ENCODE results near the gene EPC1. TPM values are rescaled to one million over a fixed set of nuclear protein-coding genes. Genes with fewer than 3 reads are reported as not detected.

The EPC1 gene
- polyA plus RNA-seq, 1 donor (not counting 4 experiments of a cell fraction or from before 2014, with no cell fraction given), result 34.8 TPM

DNA sequence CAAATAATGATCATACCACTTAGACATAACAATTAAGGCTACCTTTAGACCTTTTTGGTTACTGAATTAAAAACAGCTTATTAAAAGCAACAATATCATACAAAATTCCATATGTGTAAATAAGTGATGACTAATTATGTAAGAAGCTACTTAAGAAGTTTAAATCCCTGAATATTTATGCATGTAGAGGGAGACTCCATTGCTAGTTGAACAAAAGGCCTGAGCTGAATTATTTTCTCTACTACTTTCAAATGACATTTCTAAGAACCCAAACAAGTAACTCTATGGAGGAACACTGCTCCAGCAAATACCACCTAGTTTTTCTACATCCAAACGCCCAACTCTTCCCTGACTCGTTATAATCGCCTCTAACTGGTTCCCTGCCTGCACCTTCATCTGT is 31.5 kb downstream of the EPC1 start:
- DNase-seq (ENCODE audit: low read depth, low spot score) (no peak), FAIRE-seq (peak; percentile 57)
- TF ChIP-seq, protein P1, sequence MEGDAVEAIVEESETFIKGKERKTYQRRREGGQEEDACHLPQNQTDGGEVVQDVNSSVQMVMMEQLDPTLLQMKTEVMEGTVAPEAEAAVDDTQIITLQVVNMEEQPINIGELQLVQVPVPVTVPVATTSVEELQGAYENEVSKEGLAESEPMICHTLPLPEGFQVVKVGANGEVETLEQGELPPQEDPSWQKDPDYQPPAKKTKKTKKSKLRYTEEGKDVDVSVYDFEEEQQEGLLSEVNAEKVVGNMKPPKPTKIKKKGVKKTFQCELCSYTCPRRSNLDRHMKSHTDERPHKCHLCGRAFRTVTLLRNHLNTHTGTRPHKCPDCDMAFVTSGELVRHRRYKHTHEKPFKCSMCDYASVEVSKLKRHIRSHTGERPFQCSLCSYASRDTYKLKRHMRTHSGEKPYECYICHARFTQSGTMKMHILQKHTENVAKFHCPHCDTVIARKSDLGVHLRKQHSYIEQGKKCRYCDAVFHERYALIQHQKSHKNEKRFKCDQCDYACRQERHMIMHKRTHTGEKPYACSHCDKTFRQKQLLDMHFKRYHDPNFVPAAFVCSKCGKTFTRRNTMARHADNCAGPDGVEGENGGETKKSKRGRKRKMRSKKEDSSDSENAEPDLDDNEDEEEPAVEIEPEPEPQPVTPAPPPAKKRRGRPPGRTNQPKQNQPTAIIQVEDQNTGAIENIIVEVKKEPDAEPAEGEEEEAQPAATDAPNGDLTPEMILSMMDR (optimal IDR thresholded peaks at IDR 0.05 in 1 of 3, IDR thresholded peaks at IDR 0.05 in 1 of 3, conservative IDR thresholded peaks at IDR 0.05 in 1 of 3; ENCODE audit: extremely low read depth in 1 of 3, insufficient read depth in 2 of 3, low read length in 3 of 3), result no peak
- no peak for TF ChIP-seq EZH2 (IDR thresholded peaks at IDR 0.05; ENCODE audit: low read length)
- Histone ChIP-seq H3K9me1 (ENCODE audit: control insufficient read depth, extremely low read depth, insufficient read depth, low read length) (no peaks in the 10 kb centered on the region), H4K20me1 (ENCODE audit: control insufficient read depth, extremely low read depth, insufficient read depth, low read length) (peaks cover 3% of the 10 kb centered on the region), H2AFZ (ENCODE audit: control insufficient read depth, low read length) (no peak overlapping the region), H3K36me3 (ENCODE audit: control insufficient read depth in 2 of 2, extremely low read depth in 1 of 2, insufficient read depth in 2 of 2, low read length in 2 of 2) (peaks cover 3% of the 10 kb centered on the region in 2 experiments), H3K4me2 (ENCODE audit: control insufficient read depth, extremely low read depth, insufficient read depth, low read depth, low read length) (peak overlapping the region; percentile 79), H3K27ac (ENCODE audit: control insufficient read depth, insufficient read depth, low read length) (no peak overlapping the region), H3K9me3 (ENCODE audit: control insufficient read depth, low read depth, low read length) (no peaks in the 10 kb centered on the region), H3K4me1 (ENCODE audit: control insufficient read depth, extremely low read depth, insufficient read depth, low read length) (peaks cover 13% of the 10 kb centered on the region), H3K27me3 (ENCODE audit: control insufficient read depth, extremely low read depth, insufficient read depth, low read length) (no peaks in the 10 kb centered on the region), H3K4me3 (ENCODE audit: control insufficient read depth in 2 of 3, extremely low read depth in 1 of 3, insufficient read depth in 2 of 3, low read depth in 1 of 3, low read length in 3 of 3) (peak overlapping the region in 2 of 3 experiments; percentile 36 to 42), H3K9ac (ENCODE audit: control insufficient read depth, extremely low read depth, insufficient read depth, low read length) (no peak overlapping the region), H3K79me2 (ENCODE audit: control insufficient read depth, insufficient read depth, low read length) (peaks cover 83% of the 10 kb centered on the region)
- dilution Hi-C loops (cut with MboI; ENCODE audit: extremely low pct_ligation_motif_present, low sequenced_read_pairs), result no loop called here

DNA sequence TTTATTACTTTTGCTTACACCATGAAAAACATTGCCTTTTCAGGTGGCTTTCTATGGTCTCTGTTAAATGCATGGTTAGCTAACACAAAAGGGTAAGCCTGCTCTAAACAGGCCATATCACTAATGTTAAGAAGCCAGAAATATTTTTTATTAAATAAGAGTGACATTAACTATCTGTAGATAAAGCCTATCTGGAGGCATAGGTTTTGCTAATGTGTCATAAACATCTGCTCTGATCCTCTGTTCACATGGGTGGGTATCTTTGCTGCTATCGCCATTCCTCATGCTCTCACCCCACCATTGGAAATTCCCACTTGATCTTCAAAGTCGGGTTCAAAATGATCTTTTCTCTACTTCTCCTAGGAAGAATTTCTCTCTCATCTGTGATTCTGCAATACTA is 32.4 kb downstream of the EPC1 start:
- Histone ChIP-seq H3K9me3 (ENCODE audit: control insufficient read depth, low read depth, low read length) (no peaks in the 10 kb centered on the region), H3K79me2 (ENCODE audit: control insufficient read depth, insufficient read depth, low read length) (peaks cover 84% of the 10 kb centered on the region), H3K36me3 (ENCODE audit: control insufficient read depth in 2 of 2, extremely low read depth in 1 of 2, insufficient read depth in 2 of 2, low read length in 2 of 2) (peaks cover 3% of the 10 kb centered on the region in 2 experiments), H3K27ac (ENCODE audit: control insufficient read depth, insufficient read depth, low read length) (no peak overlapping the region), H3K4me2 (ENCODE audit: control insufficient read depth, extremely low read depth, insufficient read depth, low read depth, low read length) (no peak overlapping the region), H3K9me1 (ENCODE audit: control insufficient read depth, extremely low read depth, insufficient read depth, low read length) (no peaks in the 10 kb centered on the region), H3K27me3 (ENCODE audit: control insufficient read depth, extremely low read depth, insufficient read depth, low read length) (no peaks in the 10 kb centered on the region), H3K9ac (ENCODE audit: control insufficient read depth, extremely low read depth, insufficient read depth, low read length) (no peak overlapping the region), H2AFZ (ENCODE audit: control insufficient read depth, low read length) (no peak overlapping the region), H3K4me1 (ENCODE audit: control insufficient read depth, extremely low read depth, insufficient read depth, low read length) (peaks cover 13% of the 10 kb centered on the region), H3K4me3 (ENCODE audit: control insufficient read depth in 2 of 3, extremely low read depth in 1 of 3, insufficient read depth in 2 of 3, low read depth in 1 of 3, low read length in 3 of 3) (no peak overlapping the region), H4K20me1 (ENCODE audit: control insufficient read depth, extremely low read depth, insufficient read depth, low read length) (peaks cover 3% of the 10 kb centered on the region)
- no peak for FAIRE-seq
- DNase-seq (ENCODE audit: low read depth, low spot score), result no peak
- dilution Hi-C loops (cut with MboI; ENCODE audit: extremely low pct_ligation_motif_present, low sequenced_read_pairs), result no loop called here
- no peak for TF ChIP-seq EZH2 (IDR thresholded peaks at IDR 0.05; ENCODE audit: low read length)
- TF ChIP-seq, protein P1 (optimal IDR thresholded peaks at IDR 0.05 in 1 of 3, IDR thresholded peaks at IDR 0.05 in 1 of 3, conservative IDR thresholded peaks at IDR 0.05 in 1 of 3; ENCODE audit: extremely low read depth in 1 of 3, insufficient read depth in 2 of 3, low read length in 3 of 3), result no peak
